SK-N-MC (cell line): Measurements from ENCODE around the gene CRMP1.

Experiments
- EZH2 ChIP-seq: fragments of 200-600 bp; sonication (generic); IDR thresholded peaks from one replicate; pipeline ENCODE4 v1.6.1; 2017; ENCODE audit warnings: antibody characterized with exemption
- FOXP2 ChIP-seq: optimal IDR thresholded peaks from 2 replicates; pipeline ENCODE3; 2011; ENCODE audit warnings: mild to moderate bottlenecking, moderate library complexity; ENCODE audit not compliant: insufficient read depth; ENCODE audit errors: extremely low read length, control extremely low read depth
- POLR2AphosphoS5 ChIP-seq: IDR thresholded peaks from 2 replicates; pipeline ENCODE4 v1.6.1; 2012; ENCODE audit warnings: mild to moderate bottlenecking, low read depth, low read length, borderline replicate concordance

DNA sequence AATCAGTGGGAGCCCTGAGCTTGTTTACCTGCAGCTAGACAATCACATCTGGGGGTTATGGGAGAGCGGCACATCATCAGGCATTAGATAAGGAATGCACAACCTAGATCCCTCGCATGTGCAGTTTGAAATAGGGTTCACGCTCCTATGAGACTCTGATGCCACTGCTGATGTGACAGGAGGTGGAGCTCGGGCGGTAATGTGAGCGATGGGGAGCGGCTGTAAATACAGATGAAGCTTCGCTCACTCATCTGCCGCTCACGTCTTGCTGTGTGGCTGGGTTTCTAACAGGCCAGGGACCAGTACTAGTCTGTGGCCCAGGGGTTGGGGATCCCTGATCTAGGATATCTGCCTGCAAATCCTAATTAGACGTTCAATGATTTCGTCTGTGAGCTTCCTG lies 90.3 kb downstream of the CRMP1 start:
- TF ChIP-seq POLR2AphosphoS5 (no peak), EZH2 (no peak), FOXP2 (no peak)
